ENCODE results near the gene PLA2G4B. TPM values are rescaled to one million over a fixed set of nuclear protein-coding genes. Genes with fewer than 3 reads are reported as not detected.

Gene PLA2G4B
- total RNA-seq, 1 experiment from 2014 or later: 3.7 TPM

- H3T11ph ChIP-seq (ENCODE audit: low read length): no peak overlapping the region
- H3K23ac ChIP-seq (ENCODE audit: insufficient read length, low read depth, low read length): no peak overlapping the region
- no peak overlapping the region for H2BK5ac ChIP-seq (ENCODE audit: insufficient read length, low read length)
- no peaks in the 10 kb centered on the region for H3K79me1 ChIP-seq (ENCODE audit: insufficient read depth, low read depth, low read length, poor library complexity, severe bottlenecking)
- H3K4ac ChIP-seq (ENCODE audit: low read depth, low read length): no peak overlapping the region
- H2BK120ac ChIP-seq (ENCODE audit: low read depth, low read length, poor library complexity, severe bottlenecking): no peak overlapping the region
- no peak overlapping the region for H2BK15ac ChIP-seq (ENCODE audit: low read depth, low read length)
- no peak overlapping the region for H3K27ac ChIP-seq (ENCODE audit: insufficient read length, low read depth, low read length)
- no peak overlapping the region for H3K14ac ChIP-seq (ENCODE audit: insufficient read depth, low read length)
- Mint-ChIP-seq H3K27ac (no peak overlapping the region), H3K27me3 (ENCODE audit: low read depth) (peaks cover 40% of the 10 kb centered on the region), H3K4me3 (no peak overlapping the region), H3K4me1 (peaks cover 6 to 10% of the 10 kb centered on the region in 2 experiments), H3K9me3 (no peaks in the 10 kb centered on the region), H3K36me3 (ENCODE audit: insufficient read depth in 1 of 3, low read depth in 3 of 3) (peaks cover 0 to 1% (median 0%) of the 10 kb centered on the region in 3 experiments; a peak in 2 of 7 replicates)
- no peak overlapping the region for H2AK5ac ChIP-seq (ENCODE audit: insufficient read length, low read length)
- DNase-seq: no peak
- H4K91ac ChIP-seq (ENCODE audit: insufficient read length, low read depth, low read length): no peak overlapping the region
- no peak overlapping the region for H2AFZ ChIP-seq (ENCODE audit: low read length)
- no peak overlapping the region for H2BK12ac ChIP-seq (ENCODE audit: insufficient read length, low read depth, low read length)
- peaks cover 7% of the 10 kb centered on the region; the same call in 1 of the 2 replicates for H3K27me3 ChIP-seq (ENCODE audit: insufficient read depth, low read length)
- no peak overlapping the region for H4K8ac ChIP-seq (replicated peaks; ENCODE audit: insufficient read length, low read depth, low read length)
- H3K56ac ChIP-seq (ENCODE audit: insufficient read length, low read depth, low read length): no peak overlapping the region
- no peak overlapping the region for H3K18ac ChIP-seq (ENCODE audit: insufficient read length, low read depth, low read length)
- no peak for TF ChIP-seq CTCF (conservative IDR thresholded peaks at IDR 0.05)
- no peaks in the 10 kb centered on the region for H3K4me1 ChIP-seq (ENCODE audit: insufficient read depth, low read length)
- H4K5ac ChIP-seq (ENCODE audit: insufficient read length, low read depth, low read length): no peak overlapping the region
- H3K23me2 ChIP-seq (ENCODE audit: insufficient read length, low read depth, low read length, poor library complexity, severe bottlenecking): peaks cover 3% of the 10 kb centered on the region
- H4K20me1 ChIP-seq (ENCODE audit: control insufficient read depth, insufficient read depth, insufficient read length): no peaks in the 10 kb centered on the region
- no peak overlapping the region for H3K4me2 ChIP-seq (ENCODE audit: insufficient read depth, insufficient read length, low read length)
- no peaks in the 10 kb centered on the region for H3K79me2 ChIP-seq (ENCODE audit: insufficient read depth, low read length)
- no peak overlapping the region for H3K9ac ChIP-seq (ENCODE audit: extremely low read depth, insufficient read length, low read length)
- no peak overlapping the region for H2BK20ac ChIP-seq (ENCODE audit: low read depth, low read length, poor library complexity, severe bottlenecking)
- no peaks in the 10 kb centered on the region for H3K9me3 ChIP-seq (ENCODE audit: control insufficient read depth, low read depth, low read length)
These were observed 46.7 kb downstream of the PLA2G4B start for GRCh38 chr15:41885321-41885720.
